Fibroblast of lung (primary cell): ENCODE results near the gene MYG1. TPM values are rescaled to one million over a fixed set of nuclear protein-coding genes. Genes with fewer than 3 reads are reported as not detected.
A peak's percentile ranks its signal among the peaks of the same experiment; 100 is the strongest.
"Not testable (repeated sequence)": the region's sequence is repeated elsewhere in the genome, so short reads cannot be mapped to it uniquely, and the experiment has no call there.

Experiments
- DNase-seq, 2 donors: peaks; one replicate each; pipeline versions ENCODE4 v3.0.0 to v3.0.0-alpha.2; 2010; ENCODE audit warnings: low read depth in 2 of 2
- H2AFZ ChIP-seq: 2 replicates; pipeline ENCODE4 v1.5.1; 2012; ENCODE audit warnings: low read length, control low read depth, inconsistent platforms
- H3K27ac ChIP-seq: 2 replicates; pipeline ENCODE4 v1.5.1; 2011; ENCODE audit warnings: low read length, control low read depth; ENCODE audit not compliant: insufficient read depth
- H3K27me3 ChIP-seq: 2 replicates; pipeline ENCODE4 v1.5.1; 2011; ENCODE audit warnings: mild to moderate bottlenecking, low read length; ENCODE audit not compliant: control insufficient read depth, insufficient read depth
- H3K36me3 ChIP-seq: 2 replicates; pipeline ENCODE4 v1.5.1; 2011; ENCODE audit warnings: low read length; ENCODE audit not compliant: control insufficient read depth, insufficient read depth
- H3K4me1 ChIP-seq: 2 replicates; pipeline ENCODE4 v1.5.1; 2011; ENCODE audit warnings: low read length; ENCODE audit not compliant: control insufficient read depth, insufficient read depth; ENCODE audit errors: extremely low read depth
- H3K4me2 ChIP-seq: 2 replicates; pipeline ENCODE4 v1.5.1; 2011; ENCODE audit warnings: low read length, control low read depth; ENCODE audit not compliant: insufficient read depth; ENCODE audit errors: extremely low read depth
- H3K4me3 ChIP-seq, 4 experiments: fragments of 200-600 bp in 1 of 4; sonication (generic) in 1 of 4; replicated peaks in 1 of 4; 2 replicates each; pipeline ENCODE4 v1.5.1; 2011 to 2016; ENCODE audit warnings: low read length in 4 of 4, low read depth in 3 of 4, mild to moderate bottlenecking in 3 of 4, control low read depth in 2 of 4, inconsistent platforms in 1 of 4, mixed read lengths in 1 of 4; ENCODE audit not compliant: insufficient read depth in 1 of 4; ENCODE audit errors: control extremely low read depth in 1 of 4
- H3K79me2 ChIP-seq: 2 replicates; pipeline ENCODE4 v1.5.1; 2012; ENCODE audit warnings: mild to moderate bottlenecking, low read length, inconsistent platforms; ENCODE audit not compliant: control insufficient read depth, insufficient read depth
- H3K9ac ChIP-seq: 2 replicates; pipeline ENCODE4 v1.5.1; 2011; ENCODE audit warnings: mild to moderate bottlenecking, low read length, control low read depth; ENCODE audit not compliant: insufficient read depth
- H3K9me3 ChIP-seq: 2 replicates; pipeline ENCODE4 v1.5.1; 2012; ENCODE audit warnings: low read depth, low read length; ENCODE audit not compliant: control insufficient read depth, insufficient read depth
- H4K20me1 ChIP-seq: 2 replicates; pipeline ENCODE4 v1.5.1; 2011; ENCODE audit warnings: low read length; ENCODE audit not compliant: control insufficient read depth, insufficient read depth; ENCODE audit errors: extremely low read depth
- CTCF ChIP-seq, 2 donors: IDR thresholded peaks in 1 of 2; conservative IDR thresholded peaks in 1 of 2; 1 replicate in 1 of 2; 2 replicates in 1 of 2; pipeline ENCODE4 v1.5.1; 2011 to 2012; ENCODE audit warnings: low read length in 2 of 2, control low read depth in 1 of 2, inconsistent platforms in 1 of 2, low read depth in 1 of 2, mild to moderate bottlenecking in 1 of 2
- EZH2 ChIP-seq: IDR thresholded peaks from 2 replicates; pipeline ENCODE4 v1.5.1; 2012; ENCODE audit warnings: low read length, control low read depth, mild to moderate bottlenecking; ENCODE audit errors: missing control alignments
- polyA plus RNA-seq, 2 donors: library from polyadenylated mRNA; depleted of rRNA in 1 of 2; stranded (reverse) in 1 of 2; unstranded in 1 of 2; fragments of >200 nt; gene quantifications; 2 replicates each; pipeline ENCODE4 v1.2.1, GENCODE V29; 2011 to 2012; ENCODE audit warnings: missing spikeins in 1 of 2
- total RNA-seq: library from RNA; depleted of rRNA; stranded (reverse); fragments of >200 nt; gene quantifications from 2 replicates; pipeline ENCODE4 v1.2.1, GENCODE V29; 2014

MYG1 gene
- total and polyA plus RNA-seq, 2 donors (not counting 1 experiment from before 2014, with no cell fraction given) = 40.8 to 52.0 TPM

GRCh38 chr12:53327435-53328042 lies 28.0 kb downstream of the MYG1 start:
- no peaks in the 10 kb centered on the region for H3K36me3 ChIP-seq
- H3K9ac ChIP-seq = no peak overlapping the region
- H3K4me2 ChIP-seq = no peak overlapping the region
- no peak overlapping the region for H2AFZ ChIP-seq
- peak in 1 of 2 donors; percentile 22 for DNase-seq
- no peak overlapping the region for H3K27ac ChIP-seq
- H3K9me3 ChIP-seq = no peaks in the 10 kb centered on the region
- peaks cover 20% of the 10 kb centered on the region for H3K27me3 ChIP-seq
- H4K20me1 ChIP-seq = no peaks in the 10 kb centered on the region
- H3K4me1 ChIP-seq = peaks cover 14% of the 10 kb centered on the region
- no peak overlapping the region for H3K4me3 ChIP-seq
- TF ChIP-seq EZH2 (no peak), CTCF (conservative IDR thresholded peaks at IDR 0.05 in 1 of 2, IDR thresholded peaks at IDR 0.05 in 1 of 2; ENCODE audit: low read depth in 1 of 2, low read length in 2 of 2) (peak; percentile 14 to 33)
- H3K79me2 ChIP-seq = no peaks in the 10 kb centered on the region

GRCh38 chr12:53328043-53328435 lies 28.5 kb downstream of the MYG1 start:
- no peaks in the 10 kb centered on the region for H3K79me2 ChIP-seq
- H3K27ac ChIP-seq = no peak overlapping the region
- H3K4me2 ChIP-seq = no peak overlapping the region
- no peak overlapping the region for H2AFZ ChIP-seq
- H3K4me1 ChIP-seq = peaks cover 14% of the 10 kb centered on the region
- H3K36me3 ChIP-seq = no peaks in the 10 kb centered on the region
- H3K27me3 ChIP-seq = peaks cover 23% of the 10 kb centered on the region
- no peak for DNase-seq
- no peaks in the 10 kb centered on the region for H3K9me3 ChIP-seq
- no peak overlapping the region for H3K9ac ChIP-seq
- no peaks in the 10 kb centered on the region for H4K20me1 ChIP-seq
- H3K4me3 ChIP-seq = no peak overlapping the region
- TF ChIP-seq EZH2 (no peak), CTCF (conservative IDR thresholded peaks at IDR 0.05 in 1 of 2, IDR thresholded peaks at IDR 0.05 in 1 of 2; ENCODE audit: low read depth in 1 of 2, low read length in 2 of 2) (no peak)

GRCh38 chr12:53330671-53331070 lies 31.2 kb downstream of the MYG1 start:
- no peaks in the 10 kb centered on the region for H3K79me2 ChIP-seq
- no peak overlapping the region for H3K9ac ChIP-seq
- H2AFZ ChIP-seq = no peak overlapping the region
- no peaks in the 10 kb centered on the region for H3K9me3 ChIP-seq
- no peak overlapping the region for H3K4me3 ChIP-seq
- no peaks in the 10 kb centered on the region for H3K36me3 ChIP-seq
- H3K27ac ChIP-seq = no peak overlapping the region
- no peak for DNase-seq
- H3K27me3 ChIP-seq = peaks cover 43% of the 10 kb centered on the region
- H4K20me1 ChIP-seq = no peaks in the 10 kb centered on the region
- H3K4me2 ChIP-seq = no peak overlapping the region
- peaks cover 5% of the 10 kb centered on the region for H3K4me1 ChIP-seq
- no peak for TF ChIP-seq CTCF (conservative IDR thresholded peaks at IDR 0.05 in 1 of 2, IDR thresholded peaks at IDR 0.05 in 1 of 2; ENCODE audit: low read depth in 1 of 2, low read length in 2 of 2)
- TF ChIP-seq EZH2 = no peak

GRCh38 chr12:53332339-53332738 lies 32.8 kb downstream of the MYG1 start:
- H3K27ac ChIP-seq = not testable (repeated sequence)

More at GRCh38 chr12:53332339-53332738, 32.8 kb downstream of the MYG1 start:
- H2AFZ ChIP-seq, H3K79me2 ChIP-seq, H3K9ac ChIP-seq, H3K4me2 ChIP-seq, H3K4me3 ChIP-seq, H4K20me1 ChIP-seq, H3K36me3 ChIP-seq, H3K4me1 ChIP-seq, DNase-seq, H3K9me3 ChIP-seq: not testable (repeated sequence)
- H3K27me3 ChIP-seq = peaks cover 60% of the 10 kb centered on the region
